GM12878 (cell line): ENCODE measurements around the gene NPHP3. TPM values are rescaled to one million over a fixed set of nuclear protein-coding genes. Genes with fewer than 3 reads are reported as not detected.

Experiments used
- ATAC-seq: fragments of 200-7000 bp; cut with Tn5 transposase; 3 replicates; pipeline ENCODE4 v1.9.1; 2020; ENCODE audit warnings: mild to moderate bottlenecking, moderate library complexity
- BruUV-seq: library from RNA; stranded (reverse); fragments of 400-500 nt; replicated peaks from 2 replicates; lab custom pipeline; 2021; lab: Mats Ljungman, UMichigan
- CTCF ChIA-PET: fragments of 300-600 bp; sonication (Branson Sonifier 250); formaldehyde crosslinking; extraction: SDS; loops from one replicate; lab custom pipeline; 2021; ENCODE audit warnings: inconsistent platforms; lab: Yijun Ruan, JAX
- POLR2A ChIA-PET: fragments of 350-600 bp; formaldehyde crosslinking; extraction: SDS; loops from one replicate; lab custom pipeline; 2021; ENCODE audit warnings: inconsistent platforms; lab: Charles Lee
- RAD21 ChIA-PET: fragments of 300-600 bp; sonication (Branson Sonifier 250); formaldehyde crosslinking; loops from one replicate; lab custom pipeline; 2023; ENCODE audit warnings: antibody characterized with exemption; ENCODE audit not compliant: unreplicated experiment; lab: Charles Lee
- SMC1A ChIA-PET: fragments of 300-600 bp; sonication (Branson Sonifier 250); formaldehyde crosslinking; loops from one replicate; lab custom pipeline; 2023; ENCODE audit not compliant: unreplicated experiment, uncharacterized antibody; lab: Charles Lee
- DNase-seq: peaks from one replicate; pipeline ENCODE4 v3.0.0-alpha.2; 2011; ENCODE audit warnings: low read depth, low spot score
- FAIRE-seq: peaks from 3 replicates; lab custom pipeline; 2011; peaks lifted over from hg19 to GRCh38; lab: Jason Lieb, UNC
- H2AFZ ChIP-seq: 2 replicates; pipeline ENCODE4 v1.6.0; 2011; ENCODE audit warnings: low read depth, low read length, control low read depth; ENCODE audit not compliant: control insufficient read depth
- H3K27ac ChIP-seq: 2 replicates; pipeline ENCODE4 v1.5.1; 2011; ENCODE audit warnings: control low read depth; ENCODE audit not compliant: control insufficient read depth, insufficient read depth
- H3K27me3 ChIP-seq, 2 experiments: replicated peaks in 1 of 2; 2 replicates each; pipeline versions ENCODE4 v1.6.0 to v1.6.1; 2011; ENCODE audit warnings: low read length in 1 of 2; ENCODE audit not compliant: control insufficient read depth in 2 of 2, insufficient read depth in 2 of 2
- H3K36me3 ChIP-seq, 2 experiments: 2 replicates each; pipeline ENCODE4 v1.5.1; 2011; ENCODE audit warnings: low read length in 1 of 2; ENCODE audit not compliant: control insufficient read depth in 2 of 2, insufficient read depth in 2 of 2
- H3K4me1 ChIP-seq: 2 replicates; pipeline ENCODE4 v1.6.1; 2011; ENCODE audit warnings: mild to moderate bottlenecking, low read length, moderate library complexity, mixed read lengths; ENCODE audit not compliant: control insufficient read depth, insufficient read depth
- H3K4me2 ChIP-seq: 2 replicates; pipeline ENCODE4 v1.6.0; 2011; ENCODE audit warnings: control low read depth; ENCODE audit not compliant: control insufficient read depth, insufficient read depth
- H3K4me3 ChIP-seq: fragments of 200-600 bp; sonication (generic); 2 replicates; pipeline ENCODE4 v1.5.1; 2016
- H3K79me2 ChIP-seq: 2 replicates; pipeline ENCODE4 v1.6.0; 2011; ENCODE audit warnings: low read length; ENCODE audit not compliant: control insufficient read depth, insufficient read depth
- H3K9ac ChIP-seq: 2 replicates; pipeline ENCODE4 v1.8.0; 2011; ENCODE audit warnings: low read length, control low read depth, mixed read lengths; ENCODE audit not compliant: control insufficient read depth, insufficient read depth
- H3K9me3 ChIP-seq: replicated peaks from 3 replicates; pipeline ENCODE4 v1.5.1; 2011; ENCODE audit warnings: mild to moderate bottlenecking, low read length; ENCODE audit not compliant: control insufficient read depth, insufficient read depth
- H4K20me1 ChIP-seq: 2 replicates; pipeline ENCODE4 v1.6.0; 2011; ENCODE audit not compliant: control insufficient read depth, insufficient read depth
- CBX5 ChIP-seq: sonication (generic); IDR thresholded peaks from 2 replicates; pipeline ENCODE4 v1.6.1; 2016; ENCODE audit warnings: low read depth, moderate library complexity, mild to moderate bottlenecking, inconsistent platforms
- FOXM1 ChIP-seq: IDR thresholded peaks from 2 replicates; pipeline ENCODE4 v1.6.1; 2012; ENCODE audit warnings: low read depth, mild to moderate bottlenecking, inconsistent platforms, low read length, moderate library complexity
- KDM1A ChIP-seq: fragments of 200-600 bp; sonication (generic); IDR thresholded peaks from 2 replicates; pipeline ENCODE4 v1.6.1; 2016; ENCODE audit warnings: borderline replicate concordance
- NFYA ChIP-seq: IDR thresholded peaks from 2 replicates; pipeline ENCODE4 v1.6.1; 2011; ENCODE audit warnings: low read depth, mild to moderate bottlenecking, low read length, improper control_type of control experiment, borderline replicate concordance
- NFYB ChIP-seq: IDR thresholded peaks from 2 replicates; pipeline ENCODE4 v1.6.1; 2011; ENCODE audit warnings: low read depth, mild to moderate bottlenecking, low read length, improper control_type of control experiment, moderate library complexity; ENCODE audit not compliant: insufficient read depth
- RAD51 ChIP-seq: fragments of 450-650 bp; IDR thresholded peaks from 2 replicates; pipeline ENCODE4 v1.6.1; 2016; ENCODE audit warnings: moderate library complexity, mild to moderate bottlenecking, inconsistent platforms
- SMC3 ChIP-seq: IDR thresholded peaks from 2 replicates; pipeline ENCODE4 v1.6.1; 2011; ENCODE audit warnings: low read length, improper control_type of control experiment, borderline replicate concordance
- TBL1XR1 ChIP-seq: IDR thresholded peaks from 2 replicates; pipeline ENCODE4 v1.6.1; 2012; ENCODE audit warnings: low read depth, low read length, improper control_type of control experiment
- TCF12 ChIP-seq: IDR thresholded peaks from 2 replicates; pipeline ENCODE4 v1.6.1; 2011; ENCODE audit warnings: low read depth, mild to moderate bottlenecking, low read length
- YY1 ChIP-seq: IDR thresholded peaks from 2 replicates; pipeline ENCODE4 v1.6.1; 2011; ENCODE audit warnings: low read depth, mild to moderate bottlenecking, low read length
- ZBTB11 ChIP-seq: fragments of 450-650 bp; formaldehyde crosslinking; IDR thresholded peaks from 2 replicates; pipeline ENCODE4 v1.5.0; 2022; ENCODE audit warnings: mild to moderate bottlenecking, missing genetic modification characterization
- in situ Hi-C: fragments of 300-500 bp; cut with MboI; formaldehyde crosslinking; loops from 9 replicates; pipeline ENCODE4 v1.14.3; 2018; ENCODE audit warnings: mixed read lengths
- intact Hi-C: fragments of 100-400 bp; cut with micrococcal nuclease; formaldehyde crosslinking; loops from one replicate; pipeline ENCODE4 v1.14.2; 2022; ENCODE audit not compliant: unreplicated experiment
- polyA plus RNA-seq, 11 experiments: library from polyadenylated mRNA; depleted of rRNA in 4 of 11; unstranded in 6 of 11; stranded (reverse) in 5 of 11; fragments of >200 nt; fragmentation: Nextera tagmentation in 4 of 11; fragmentation: Illumina TruSeq in 1 of 11; extraction: Ambion mirVana in 4 of 11; extraction: Trizol in 1 of 11; gene quantifications; 1 replicate in 1 of 11; 2 replicates in 10 of 11; pipeline versions ENCODE4 v1.2.1 to v1.2.3, GENCODE V29; 2011 to 2016; ENCODE audit warnings: inconsistent platforms in 2 of 11, missing spikeins in 2 of 11, low read depth in 1 of 11
- total RNA-seq, 4 experiments: library from RNA; depleted of rRNA in 3 of 4; stranded (reverse); fragments of >200 nt in 3 of 4; fragmentation: Illumina TruSeq in 1 of 4; extraction: Trizol in 1 of 4; gene quantifications; 2 replicates each; pipeline versions ENCODE4 v1.2.1 to v1.2.3, GENCODE V29; 2013 to 2021

NPHP3 gene
- total and polyA plus RNA-seq, 10 of the 15 experiments (the other 5 are each of a cell fraction or from before 2014, with no cell fraction given): 0.84 to 11.7 (median 2.9) TPM

DNA sequence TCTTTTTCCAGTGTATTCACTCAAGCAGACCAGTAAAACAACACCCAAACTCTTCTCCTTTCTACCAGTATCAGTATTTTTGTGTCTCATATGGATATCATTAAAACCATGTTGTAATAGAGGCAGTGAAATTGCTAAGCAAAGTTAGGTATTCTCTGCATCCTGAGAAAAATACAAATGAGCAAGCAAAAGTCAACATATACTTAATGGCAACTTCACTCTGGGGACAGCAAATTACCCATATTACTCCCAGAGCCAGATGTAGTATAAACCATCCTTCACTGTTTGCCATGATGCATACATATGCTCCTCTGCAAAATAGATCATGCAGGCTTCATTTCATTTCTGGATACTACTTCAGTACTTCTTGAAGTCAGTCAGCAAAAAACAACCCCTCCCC lies 40.0 kb downstream of the NPHP3 start:
- H2AFZ ChIP-seq: no peak overlapping the region
- H3K36me3 ChIP-seq: peaks cover 0 to 4% of the 10 kb centered on the region in 2 experiments; a peak in 1 of 4 replicates
- DNase-seq: no peak
- H3K27me3 ChIP-seq: no peaks in the 10 kb centered on the region
- BruUV-seq: no TSS peak
- H3K4me1 ChIP-seq: no peaks in the 10 kb centered on the region
- no peak for FAIRE-seq
- H3K4me2 ChIP-seq: no peak overlapping the region
- intact Hi-C loops: no loop called here
- no peaks in the 10 kb centered on the region for H4K20me1 ChIP-seq
- CTCF ChIA-PET: interaction anchor here (0.6 to 3.6 kb wide), 4 partner anchors 11 to 146 kb away, joined by 3 to 11 read pairs (median 4); no protein-coding TSS in a partner anchor
- no peak for TF ChIP-seq SMC3
- TF ChIP-seq ZBTB11 (CRISPR knock-in tag): no peak
- TF ChIP-seq NFYB: no peak
- TF ChIP-seq KDM1A: no peak
- no peak for TF ChIP-seq FOXM1
- TF ChIP-seq RAD51: no peak
- no peak for TF ChIP-seq NFYA
- no peak for TF ChIP-seq TBL1XR1
- no peak for TF ChIP-seq TCF12
- no peak for TF ChIP-seq CBX5
- TF ChIP-seq YY1: no peak
- TF ChIP-seq, all 136 proteins: peak for 0
- RAD21 ChIA-PET: no interaction called here
- Histone ChIP-seq H3K9ac (no peak overlapping the region), H3K4me3 (no peak overlapping the region), H3K79me2 (no peaks in the 10 kb centered on the region), H3K27ac (no peak overlapping the region), H3K9me3 (no peaks in the 10 kb centered on the region)
- SMC1A ChIA-PET: interaction anchor here (1.4 to 1.5 kb wide), 2 partner anchors 22 to 45 kb away, joined by 3 read pairs; no protein-coding TSS in a partner anchor
- in situ Hi-C loops: no loop called here
- POLR2A ChIA-PET: interaction anchor here (0.5 to 0.6 kb wide), 2 partner anchors 9 to 1053 kb away, joined by 3 to 4 read pairs; no protein-coding TSS in a partner anchor
- ATAC-seq: no peak
